Cardiac muscle cell (in vitro differentiated cells and primary cell): Measurements from ENCODE around the gene TTLL5. TPM values are rescaled to one million over a fixed set of nuclear protein-coding genes. Genes with fewer than 3 reads are reported as not detected.

Experiments used
- DNase-seq, 2 donors: peaks; one replicate each; pipeline versions ENCODE4 v3.0.0 to v3.0.0-alpha.2; 2010 to 2017; ENCODE audit warnings: low read depth in 1 of 2, low spot score in 1 of 2
- H3K27ac ChIP-seq: fragments of 200-600 bp; sonication (generic); 2 replicates; pipeline ENCODE4 v1.5.1; 2016
- H3K27me3 ChIP-seq: fragments of 200-600 bp; sonication (generic); 2 replicates; pipeline ENCODE4 v1.6.0; 2016; ENCODE audit warnings: control low read depth
- H3K36me3 ChIP-seq: fragments of 200-600 bp; sonication (generic); 2 replicates; pipeline ENCODE4 v1.5.1; 2016; ENCODE audit warnings: control low read depth
- H3K4me1 ChIP-seq: fragments of 200-600 bp; sonication (generic); 2 replicates; pipeline ENCODE4 v1.8.1; 2017; ENCODE audit warnings: low read depth, mild to moderate bottlenecking, mixed run types
- H3K4me3 ChIP-seq: fragments of 200-600 bp; sonication (generic); 2 replicates; pipeline ENCODE4 v1.5.1; 2016; ENCODE audit warnings: mild to moderate bottlenecking
- H3K9me3 ChIP-seq: fragments of 200-600 bp; sonication (generic); 2 replicates; pipeline ENCODE4 v1.5.1; 2017; ENCODE audit warnings: low read depth, mild to moderate bottlenecking, control low read depth
- polyA plus RNA-seq: library from polyadenylated mRNA; unstranded; fragments of >200 nt; fragmentation: Nextera tagmentation; extraction: Ambion mirVana; gene quantifications from 2 replicates; pipeline ENCODE4 v1.2.1, GENCODE V29; 2016
- total RNA-seq: library from RNA; depleted of rRNA; stranded (reverse); fragments of >200 nt; gene quantifications from 2 replicates; pipeline ENCODE4 v1.2.3, GENCODE V29; 2016
- TF ChIP-seq, protein P1 (sequence below): IDR thresholded peaks from 2 replicates; pipeline ENCODE4 v1.5.1; 2012; ENCODE audit warnings: low read depth, mild to moderate bottlenecking, low read length

Gene TTLL5
- total and polyA plus RNA-seq, 2 experiments from 2014 or later = 24.1 to 28.4 TPM

DNA sequence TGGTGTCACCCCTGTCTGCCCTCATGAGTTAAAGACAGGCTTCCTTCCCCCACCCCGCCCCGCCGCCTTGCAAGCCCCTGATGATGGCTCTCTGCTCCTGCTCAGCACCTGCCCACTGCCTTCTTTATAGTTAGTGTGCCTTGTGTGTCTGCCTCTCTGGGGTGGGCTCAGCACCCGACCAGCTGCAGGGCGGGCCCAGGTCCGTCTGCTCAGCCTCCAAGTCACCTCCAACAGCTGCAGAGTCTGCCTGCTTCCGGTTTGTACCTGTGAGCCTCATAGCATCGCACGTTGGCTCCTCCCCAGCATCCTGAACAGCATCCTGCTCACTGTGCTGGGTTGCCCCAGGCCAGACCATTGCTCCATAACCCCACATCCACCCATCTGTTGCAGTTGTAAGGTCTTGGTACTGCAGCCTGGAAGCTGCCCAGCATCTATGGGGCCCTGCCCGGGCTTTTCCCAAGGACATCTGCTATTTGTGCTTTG is 317.2 kb downstream of the TTLL5 start:
- TF ChIP-seq, protein P1, sequence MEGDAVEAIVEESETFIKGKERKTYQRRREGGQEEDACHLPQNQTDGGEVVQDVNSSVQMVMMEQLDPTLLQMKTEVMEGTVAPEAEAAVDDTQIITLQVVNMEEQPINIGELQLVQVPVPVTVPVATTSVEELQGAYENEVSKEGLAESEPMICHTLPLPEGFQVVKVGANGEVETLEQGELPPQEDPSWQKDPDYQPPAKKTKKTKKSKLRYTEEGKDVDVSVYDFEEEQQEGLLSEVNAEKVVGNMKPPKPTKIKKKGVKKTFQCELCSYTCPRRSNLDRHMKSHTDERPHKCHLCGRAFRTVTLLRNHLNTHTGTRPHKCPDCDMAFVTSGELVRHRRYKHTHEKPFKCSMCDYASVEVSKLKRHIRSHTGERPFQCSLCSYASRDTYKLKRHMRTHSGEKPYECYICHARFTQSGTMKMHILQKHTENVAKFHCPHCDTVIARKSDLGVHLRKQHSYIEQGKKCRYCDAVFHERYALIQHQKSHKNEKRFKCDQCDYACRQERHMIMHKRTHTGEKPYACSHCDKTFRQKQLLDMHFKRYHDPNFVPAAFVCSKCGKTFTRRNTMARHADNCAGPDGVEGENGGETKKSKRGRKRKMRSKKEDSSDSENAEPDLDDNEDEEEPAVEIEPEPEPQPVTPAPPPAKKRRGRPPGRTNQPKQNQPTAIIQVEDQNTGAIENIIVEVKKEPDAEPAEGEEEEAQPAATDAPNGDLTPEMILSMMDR = no peak
- no peak for DNase-seq
- H3K27ac ChIP-seq = no peak overlapping the region
- peaks cover 23% of the 10 kb centered on the region for H3K4me1 ChIP-seq
- no peaks in the 10 kb centered on the region for H3K9me3 ChIP-seq
- H3K27me3 ChIP-seq = no peaks in the 10 kb centered on the region
- no peaks in the 10 kb centered on the region for H3K36me3 ChIP-seq
- H3K4me3 ChIP-seq = no peak overlapping the region

DNA sequence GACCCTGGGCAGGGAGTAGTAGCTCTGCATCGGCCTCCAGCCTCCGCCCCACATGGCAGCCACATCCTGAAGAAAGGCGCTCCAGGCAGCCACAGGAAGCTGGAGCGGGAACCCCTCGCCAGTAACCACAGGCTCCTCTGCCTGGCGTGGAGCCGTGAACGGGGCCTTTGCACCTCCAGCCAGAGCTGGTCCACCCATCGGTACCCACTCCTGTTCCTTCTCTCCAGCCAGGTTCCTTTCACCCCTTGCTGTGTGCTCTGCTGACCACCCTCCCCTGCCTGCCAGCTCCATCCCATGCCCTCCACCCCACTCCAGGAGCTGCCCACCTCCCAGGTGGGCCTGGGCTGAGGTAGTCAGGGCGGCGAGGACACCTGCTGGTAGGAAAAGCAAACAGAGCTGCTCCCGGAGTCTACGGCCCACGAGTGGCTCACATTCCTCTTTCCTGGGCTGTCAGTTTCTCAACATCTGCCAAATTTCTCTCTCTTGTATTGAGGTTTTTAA is 318.1 kb downstream of the TTLL5 start:
- peaks cover 22% of the 10 kb centered on the region for H3K4me1 ChIP-seq
- H3K4me3 ChIP-seq = no peak overlapping the region
- H3K27me3 ChIP-seq = no peaks in the 10 kb centered on the region
- H3K36me3 ChIP-seq = no peaks in the 10 kb centered on the region
- H3K9me3 ChIP-seq = no peaks in the 10 kb centered on the region
- TF ChIP-seq, protein P1 = peak; percentile 76
- peak; percentile 63 to 66 for DNase-seq
- no peak overlapping the region for H3K27ac ChIP-seq

DNA sequence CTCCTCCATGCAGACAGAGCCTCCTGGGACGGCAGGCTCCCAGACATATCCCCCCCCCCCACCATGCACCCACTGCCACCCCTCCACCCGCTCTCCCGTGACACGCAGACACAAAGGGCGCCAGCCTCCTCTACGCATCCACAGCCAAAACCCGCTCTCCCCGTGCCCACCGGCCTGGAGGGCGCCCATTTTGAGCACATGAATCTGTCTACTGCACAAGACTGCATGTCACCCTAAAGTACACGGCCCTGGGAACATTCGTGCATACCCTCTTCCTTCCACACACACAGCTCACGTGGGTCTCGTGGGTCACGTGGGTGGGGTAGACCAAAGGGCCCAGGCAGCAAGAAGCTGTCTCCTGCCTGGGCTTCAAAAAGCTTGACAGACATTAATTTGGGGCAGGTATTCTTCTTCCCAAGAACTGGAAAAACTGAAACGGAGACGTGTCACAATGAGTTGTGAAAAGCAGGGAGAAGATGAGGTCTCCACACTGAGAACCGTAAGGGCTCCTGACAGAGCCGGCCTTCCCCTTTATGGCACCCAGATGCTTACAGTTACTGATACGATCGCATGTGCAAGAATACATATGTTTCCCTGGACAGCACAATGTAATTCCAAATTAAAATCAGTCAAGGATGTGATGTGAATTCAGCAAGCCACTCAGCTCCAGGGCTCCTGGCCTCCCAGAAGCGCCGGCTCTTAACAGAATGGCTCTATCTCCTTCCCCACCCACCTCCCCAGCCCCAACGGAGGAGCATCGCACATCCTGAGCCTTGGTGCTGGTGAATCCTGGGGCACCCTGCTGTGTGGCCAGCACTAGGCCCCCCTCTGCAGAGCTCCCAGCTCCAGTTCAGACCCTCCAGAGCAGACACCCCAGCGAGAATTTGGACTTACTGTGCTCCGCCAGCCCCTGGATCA is 318.9 kb downstream of the TTLL5 start:
- DNase-seq = peak in 1 of 2 donors; percentile 40
- no peaks in the 10 kb centered on the region for H3K9me3 ChIP-seq
- no peaks in the 10 kb centered on the region for H3K27me3 ChIP-seq
- TF ChIP-seq, protein P1 = no peak
- no peak overlapping the region for H3K27ac ChIP-seq
- no peaks in the 10 kb centered on the region for H3K36me3 ChIP-seq
- H3K4me3 ChIP-seq = no peak overlapping the region
- H3K4me1 ChIP-seq = peaks cover 22% of the 10 kb centered on the region

DNA sequence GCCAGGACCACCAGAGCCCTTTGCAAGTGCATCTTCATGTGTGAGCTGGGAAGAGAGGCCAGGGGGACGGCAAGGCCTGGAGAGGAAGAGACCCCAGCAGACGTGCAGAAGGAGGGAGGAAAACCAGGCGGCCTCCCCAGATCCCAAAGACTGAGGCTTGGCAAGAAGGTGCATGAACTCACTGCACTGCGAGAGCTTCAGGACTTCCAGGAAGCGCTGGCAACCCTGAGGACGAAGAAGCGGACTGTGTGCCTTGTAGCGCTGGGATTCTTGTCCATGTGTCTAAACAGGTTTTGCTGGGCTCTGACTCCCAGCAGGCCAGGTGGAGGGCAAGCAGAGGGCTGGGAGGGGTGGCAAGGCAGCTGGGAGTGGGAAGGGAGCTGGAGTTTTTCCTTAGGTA is 319.8 kb downstream of the TTLL5 start:
- peak in 1 of 2 donors; percentile 40 for DNase-seq
- H3K4me3 ChIP-seq = no peak overlapping the region
- H3K27ac ChIP-seq = no peak overlapping the region
- peaks cover 22% of the 10 kb centered on the region for H3K4me1 ChIP-seq
- TF ChIP-seq, protein P1 = no peak
- no peaks in the 10 kb centered on the region for H3K36me3 ChIP-seq
- H3K27me3 ChIP-seq = no peaks in the 10 kb centered on the region
- H3K9me3 ChIP-seq = no peaks in the 10 kb centered on the region

DNA sequence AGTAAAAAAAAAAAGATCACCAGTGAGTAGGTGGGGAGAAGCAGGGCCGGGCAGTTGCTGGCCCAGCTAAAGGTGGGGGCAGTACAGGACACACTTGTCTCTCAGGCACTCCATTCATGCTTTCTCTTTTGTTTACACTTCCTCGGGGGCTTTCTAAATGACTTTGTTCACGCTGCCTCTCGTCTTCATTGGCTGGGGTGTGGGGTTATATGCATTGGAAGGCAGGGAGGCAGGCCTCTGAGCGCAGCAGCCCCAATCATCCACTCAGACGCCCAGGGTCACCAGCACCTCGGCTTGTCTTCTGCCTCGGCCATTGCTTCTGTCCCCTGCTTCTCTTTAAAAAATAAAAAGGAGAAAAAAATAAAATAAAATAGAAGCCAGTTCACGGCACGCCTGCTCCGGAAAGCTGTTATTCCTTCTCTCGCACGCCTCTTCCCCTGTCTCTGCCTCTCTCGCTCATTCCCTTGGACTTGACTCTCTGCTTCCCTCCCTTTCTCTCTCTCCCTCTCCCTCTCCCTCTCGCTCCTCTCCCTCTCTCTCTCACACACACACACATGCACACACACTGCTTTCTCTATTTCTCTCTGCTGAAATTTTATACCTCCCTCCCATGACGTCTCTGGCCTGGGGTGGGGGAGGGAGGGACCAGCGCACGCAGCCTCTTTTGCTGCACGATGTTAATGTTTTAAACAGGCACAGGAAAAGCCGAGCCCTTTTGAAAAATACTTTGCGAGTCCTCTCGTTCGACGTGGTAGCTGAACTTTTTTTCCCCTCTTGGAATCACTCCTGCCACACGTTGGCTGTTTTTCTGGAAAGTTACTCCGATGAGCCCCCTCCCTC is 320.6 kb downstream of the TTLL5 start, which contains the start of gene TGFB3:
TGFB3 (minus strand) TSS at position 570 of the 840 bp plus-strand sequence. CDS start 1,102 bp downstream, outside the sequence.
- Histone ChIP-seq H3K9me3 (no peaks in the 10 kb centered on the region), H3K27me3 (no peaks in the 10 kb centered on the region), H3K4me3 (peak within 1 kb of the TSS; percentile 91), H3K27ac (peak within 1 kb of the TSS; percentile 81), H3K36me3 (no peaks in the 10 kb centered on the region), H3K4me1 (peaks cover 26% of the 10 kb centered on the region)
- TF ChIP-seq, protein P1 = no peak
- peak; percentile 80 to 96 for DNase-seq
